ENCODE results near the gene TMEM97. TPM values are rescaled to one million over a fixed set of nuclear protein-coding genes. Genes with fewer than 3 reads are reported as not detected.
A peak's percentile ranks its signal among the peaks of the same experiment; 100 is the strongest.

TMEM97 gene
- total RNA-seq, 4 donors from 2014 or later, result 4.5 to 9.2 (median 7.2) TPM

DNA sequence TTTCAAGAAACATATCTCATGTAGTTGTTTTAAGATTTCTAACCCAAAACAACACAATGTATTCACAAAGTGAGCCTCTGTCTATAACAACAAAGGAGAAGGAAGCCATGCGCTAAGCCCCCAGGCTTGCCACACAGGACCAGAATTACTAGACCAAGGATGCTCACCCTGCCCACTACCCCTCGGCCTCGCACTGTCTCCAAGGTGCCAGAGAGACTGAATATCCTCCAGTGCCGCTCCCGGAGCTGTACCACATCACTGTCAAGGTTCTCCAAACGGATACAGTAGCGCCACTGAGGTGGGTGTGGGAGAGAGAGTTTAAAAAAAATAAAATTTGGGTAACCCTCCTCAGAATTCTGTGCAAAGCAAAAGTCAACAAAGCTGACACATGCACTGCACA is 31.3 kb downstream of the TMEM97 start:
- peaks cover 0 to 21% (median 0%) of the 10 kb centered on the region in 3 donors for H3K4me1 ChIP-seq
- 93% methylated on average over 3 of the region's 7 CpGs; no CpG with 5 or more reads in 1 of the 2 donors for WGBS, 2 donors (ENCODE audit: low coverage in 1 of 2)
- H3K9me3 ChIP-seq, result no peaks in the 10 kb centered on the region
- TF ChIP-seq POLR2AphosphoS5 (IDR thresholded peaks at IDR 0.05), result no peak
- TF ChIP-seq POLR2A (IDR thresholded peaks at IDR 0.05), result no peak
- TF ChIP-seq, protein P1, sequence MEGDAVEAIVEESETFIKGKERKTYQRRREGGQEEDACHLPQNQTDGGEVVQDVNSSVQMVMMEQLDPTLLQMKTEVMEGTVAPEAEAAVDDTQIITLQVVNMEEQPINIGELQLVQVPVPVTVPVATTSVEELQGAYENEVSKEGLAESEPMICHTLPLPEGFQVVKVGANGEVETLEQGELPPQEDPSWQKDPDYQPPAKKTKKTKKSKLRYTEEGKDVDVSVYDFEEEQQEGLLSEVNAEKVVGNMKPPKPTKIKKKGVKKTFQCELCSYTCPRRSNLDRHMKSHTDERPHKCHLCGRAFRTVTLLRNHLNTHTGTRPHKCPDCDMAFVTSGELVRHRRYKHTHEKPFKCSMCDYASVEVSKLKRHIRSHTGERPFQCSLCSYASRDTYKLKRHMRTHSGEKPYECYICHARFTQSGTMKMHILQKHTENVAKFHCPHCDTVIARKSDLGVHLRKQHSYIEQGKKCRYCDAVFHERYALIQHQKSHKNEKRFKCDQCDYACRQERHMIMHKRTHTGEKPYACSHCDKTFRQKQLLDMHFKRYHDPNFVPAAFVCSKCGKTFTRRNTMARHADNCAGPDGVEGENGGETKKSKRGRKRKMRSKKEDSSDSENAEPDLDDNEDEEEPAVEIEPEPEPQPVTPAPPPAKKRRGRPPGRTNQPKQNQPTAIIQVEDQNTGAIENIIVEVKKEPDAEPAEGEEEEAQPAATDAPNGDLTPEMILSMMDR (IDR thresholded peaks at IDR 0.05), result no peak
- TF ChIP-seq EP300 (IDR thresholded peaks at IDR 0.05), result no peak
- H3K36me3 ChIP-seq, result peaks cover 0 to 99% of the 10 kb centered on the region in 2 donors
- no peak overlapping the region for H3K4me3 ChIP-seq
- no peak overlapping the region for H3K27ac ChIP-seq
- no peaks in the 10 kb centered on the region for H3K27me3 ChIP-seq
- no peak for ATAC-seq

DNA sequence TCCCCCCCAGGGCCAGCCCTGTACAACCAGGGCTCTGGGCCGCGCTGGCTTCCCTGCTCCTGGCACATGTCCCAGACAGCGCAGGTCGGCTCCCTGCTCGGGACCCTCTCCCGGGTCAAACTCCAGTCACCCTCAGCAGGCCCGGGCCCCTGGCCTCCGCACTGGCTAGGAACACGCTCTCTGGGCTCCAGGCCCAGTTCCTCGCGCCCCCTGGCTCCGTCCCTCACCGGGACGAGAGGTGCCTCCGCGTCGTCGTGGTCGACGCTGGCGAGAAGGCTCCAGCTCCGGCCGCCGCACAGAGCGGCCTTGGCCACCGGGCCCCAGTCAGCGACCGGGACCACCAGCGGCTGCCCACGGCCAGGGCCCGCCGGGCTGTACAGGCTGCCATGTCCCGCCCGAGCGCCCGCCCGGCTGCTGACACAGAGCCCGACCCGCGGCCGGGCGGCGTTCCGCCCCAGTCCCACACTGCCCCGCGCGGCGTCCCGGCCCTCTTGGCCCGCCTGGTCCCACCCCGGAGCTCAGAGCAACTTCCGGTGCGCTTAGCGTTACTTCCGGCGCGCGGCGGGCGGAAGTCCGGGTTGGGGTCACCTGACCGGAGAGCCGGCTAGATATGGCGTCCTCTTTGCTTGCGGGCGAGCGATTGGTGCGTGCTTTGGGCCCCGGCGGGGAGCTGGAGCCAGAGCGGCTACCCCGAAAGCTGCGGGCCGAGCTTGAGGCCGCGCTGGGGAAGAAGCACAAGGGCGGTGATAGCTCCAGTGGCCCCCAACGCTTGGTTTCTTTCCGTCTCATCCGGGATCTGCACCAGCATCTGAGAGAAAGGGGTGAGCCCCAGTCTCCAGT is 38.3 kb downstream of the TMEM97 start, which contains the start of gene POLDIP2:
TSS of gene POLDIP2 (minus strand) at position 467 of the 840 bp plus-strand sequence. CDS start at position 388, 79 bp downstream.
- WGBS, 2 donors (ENCODE audit: low coverage in 1 of 2), result 0% methylated on average over 4 of the region's 80 CpGs; no CpG with 5 or more reads in 1 of the 2 donors
- Histone ChIP-seq H3K27ac (peak within 1 kb of the TSS; percentile 81 to 96 (median 93)), H3K27me3 (no peaks in the 10 kb centered on the region), H3K4me3 (peak within 1 kb of the TSS; percentile 94 to 99), H3K36me3 (peaks cover 2 to 66% of the 10 kb centered on the region in 2 donors), H3K4me1 (peaks cover 3 to 36% (median 19%) of the 10 kb centered on the region in 3 donors), H3K9me3 (no peaks in the 10 kb centered on the region)
- ATAC-seq, result peak; percentile 100
- TF ChIP-seq, protein P1 (IDR thresholded peaks at IDR 0.05), result peak in 2 of 4 experiments; percentile 4 to 31
- no peak for TF ChIP-seq EP300 (IDR thresholded peaks at IDR 0.05)
- peak; percentile 96 to 97 for TF ChIP-seq POLR2A (IDR thresholded peaks at IDR 0.05)
- TF ChIP-seq POLR2AphosphoS5 (IDR thresholded peaks at IDR 0.05), result peak; percentile 82

DNA sequence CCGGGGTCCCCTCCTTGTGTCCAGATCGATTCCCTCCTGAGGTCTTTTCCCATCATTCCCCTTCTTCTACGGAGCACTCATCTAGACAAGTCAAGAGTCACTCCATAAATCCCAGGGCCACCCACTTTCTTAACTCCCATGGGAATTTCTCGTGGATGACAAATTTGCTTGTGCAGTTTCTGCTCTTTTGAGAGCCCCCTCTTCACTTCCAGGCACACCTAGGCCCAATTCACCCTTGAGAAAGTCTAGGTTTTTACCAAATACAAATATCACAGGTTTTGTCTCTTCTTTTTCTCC is 38.8 kb downstream of the TMEM97 start:
- 4 to 6% methylated on average over 3 to 4 of the region's 4 CpGs for WGBS, 2 donors (ENCODE audit: low coverage in 1 of 2)
- Histone ChIP-seq H3K9me3 (no peaks in the 10 kb centered on the region), H3K36me3 (peaks cover 2 to 66% of the 10 kb centered on the region in 2 donors), H3K27ac (peak overlapping the region; percentile 81 to 96 (median 93)), H3K4me3 (peak overlapping the region; percentile 94 to 99), H3K27me3 (no peaks in the 10 kb centered on the region), H3K4me1 (peaks cover 3 to 36% (median 19%) of the 10 kb centered on the region in 3 donors)
- no peak for ATAC-seq
- TF ChIP-seq POLR2AphosphoS5 (IDR thresholded peaks at IDR 0.05), result no peak
- TF ChIP-seq EP300 (IDR thresholded peaks at IDR 0.05), result no peak
- no peak for TF ChIP-seq POLR2A (IDR thresholded peaks at IDR 0.05)
- TF ChIP-seq, protein P1 (IDR thresholded peaks at IDR 0.05), result no peak

DNA sequence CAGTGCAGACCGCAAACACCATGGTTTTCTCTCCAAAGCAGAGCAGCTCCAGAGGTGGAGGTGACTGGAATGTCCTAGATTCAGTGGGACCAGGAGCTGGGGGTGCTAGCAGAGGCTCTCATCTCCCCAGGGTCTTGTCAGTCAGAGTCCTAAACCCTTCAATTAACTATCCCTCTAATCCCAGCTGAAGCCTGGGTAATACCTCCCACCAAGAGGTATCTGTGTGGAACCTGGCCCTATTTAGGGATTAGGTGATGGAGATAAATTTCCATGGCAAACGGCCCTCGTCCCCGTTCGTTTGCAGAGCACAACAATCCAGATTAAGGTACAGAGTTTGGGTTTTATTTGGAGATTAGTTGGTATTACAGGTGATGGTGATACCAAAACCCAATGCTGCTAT is 44.2 kb downstream of the TMEM97 start:
- no peak for ATAC-seq
- Histone ChIP-seq H3K36me3 (peaks cover 2 to 78% of the 10 kb centered on the region in 2 donors), H3K4me3 (no peak overlapping the region), H3K27ac (no peak overlapping the region), H3K9me3 (no peaks in the 10 kb centered on the region), H3K27me3 (no peaks in the 10 kb centered on the region), H3K4me1 (peaks cover 0 to 8% (median 4%) of the 10 kb centered on the region in 3 donors)
- 84 to 88% methylated on average over 4 to 5 of the region's 5 CpGs for WGBS, 2 donors (ENCODE audit: low coverage in 1 of 2)
- TF ChIP-seq, protein P1 (IDR thresholded peaks at IDR 0.05), result no peak
- TF ChIP-seq POLR2AphosphoS5 (IDR thresholded peaks at IDR 0.05) (no peak), POLR2A (IDR thresholded peaks at IDR 0.05) (no peak), EP300 (IDR thresholded peaks at IDR 0.05) (no peak)
